Progenitor cell of endocrine pancreas (in vitro differentiated cells): ENCODE results near the gene MYO9B. TPM values are rescaled to one million over a fixed set of nuclear protein-coding genes. Genes with fewer than 3 reads are reported as not detected.
A peak's percentile ranks its signal among the peaks of the same experiment; 100 is the strongest.

Experiments used
- DNase-seq: peaks from one replicate; pipeline ENCODE4 v3.0.0; 2021; ENCODE audit warnings: low spot score; ENCODE audit not compliant: unreplicated experiment
- H3K27ac Mint-ChIP-seq: 2 replicates; pipeline ENCODE4 v1.8.0; 2021; ENCODE audit warnings: mild to moderate bottlenecking, moderate library complexity, mixed read lengths
- H3K27me3 Mint-ChIP-seq: 2 replicates; pipeline ENCODE4 v1.8.0; 2021; ENCODE audit warnings: mixed read lengths
- H3K36me3 Mint-ChIP-seq: 2 replicates; pipeline ENCODE4 v1.8.0; 2022; ENCODE audit warnings: mixed read lengths; ENCODE audit not compliant: insufficient read depth
- H3K4me1 Mint-ChIP-seq: 2 replicates; pipeline ENCODE4 v1.8.0; 2021; ENCODE audit warnings: low read depth, mixed read lengths
- H3K4me3 Mint-ChIP-seq: 2 replicates; pipeline ENCODE4 v1.8.0; 2021; ENCODE audit warnings: low read depth, mild to moderate bottlenecking, moderate library complexity, mixed read lengths
- H3K9me3 Mint-ChIP-seq: 2 replicates; pipeline ENCODE4 v1.8.0; 2021; ENCODE audit warnings: low read depth, mixed read lengths
- CTCF ChIP-seq: fragments of 200-600 bp; sonication (generic); IDR thresholded peaks from one replicate; pipeline ENCODE4 v1.5.0; 2021; ENCODE audit warnings: antibody characterized with exemption, mild to moderate bottlenecking; ENCODE audit not compliant: unreplicated experiment
- total RNA-seq: library from RNA; stranded (reverse); gene quantifications from 2 replicates; pipeline ENCODE4 v1.2.1, GENCODE V29; 2021

Gene MYO9B
- total RNA-seq, 1 donor from 2014 or later: 79.7 TPM

- H3K27ac Mint-ChIP-seq: no peak overlapping the region
- no peaks in the 10 kb centered on the region for H3K27me3 Mint-ChIP-seq
- H3K36me3 Mint-ChIP-seq: peaks cover 32% of the 10 kb centered on the region
- no peak for TF ChIP-seq CTCF
- no peaks in the 10 kb centered on the region for H3K9me3 Mint-ChIP-seq
- H3K4me3 Mint-ChIP-seq: no peak overlapping the region
- DNase-seq: no peak
- H3K4me1 Mint-ChIP-seq: no peaks in the 10 kb centered on the region
Measured at GRCh38 chr19:17165715-17166114, 90.1 kb downstream of the MYO9B start.

- no peak overlapping the region for H3K4me3 Mint-ChIP-seq
- TF ChIP-seq CTCF: no peak
- H3K27me3 Mint-ChIP-seq: no peaks in the 10 kb centered on the region
- no peak for DNase-seq
- H3K4me1 Mint-ChIP-seq: no peaks in the 10 kb centered on the region
- H3K36me3 Mint-ChIP-seq: peaks cover 13% of the 10 kb centered on the region
- H3K27ac Mint-ChIP-seq: no peak overlapping the region
- H3K9me3 Mint-ChIP-seq: no peaks in the 10 kb centered on the region
Measured at GRCh38 chr19:17170538-17171297, 95.1 kb downstream of the MYO9B start.

- peaks cover 11% of the 10 kb centered on the region for H3K36me3 Mint-ChIP-seq
- no peak overlapping the region for H3K27ac Mint-ChIP-seq
- H3K4me1 Mint-ChIP-seq: no peaks in the 10 kb centered on the region
- no peaks in the 10 kb centered on the region for H3K9me3 Mint-ChIP-seq
- TF ChIP-seq CTCF: no peak
- H3K27me3 Mint-ChIP-seq: no peaks in the 10 kb centered on the region
- DNase-seq: no peak
- H3K4me3 Mint-ChIP-seq: no peak overlapping the region
Measured at GRCh38 chr19:17171874-17172273, 96.3 kb downstream of the MYO9B start.

- Mint-ChIP-seq H3K27ac (peak overlapping the region; percentile 24), H3K9me3 (no peaks in the 10 kb centered on the region), H3K27me3 (no peaks in the 10 kb centered on the region), H3K36me3 (peaks cover 9% of the 10 kb centered on the region), H3K4me3 (no peak overlapping the region), H3K4me1 (no peaks in the 10 kb centered on the region)
- no peak for TF ChIP-seq CTCF
- DNase-seq: no peak
Measured at GRCh38 chr19:17172624-17173345, 97.2 kb downstream of the MYO9B start.

GRCh38 chr19:17178291-17178690 is 102.7 kb downstream of the MYO9B start:
- no peak overlapping the region for H3K27ac Mint-ChIP-seq
- no peaks in the 10 kb centered on the region for H3K4me1 Mint-ChIP-seq
- peaks cover 2% of the 10 kb centered on the region for H3K36me3 Mint-ChIP-seq

More at GRCh38 chr19:17178291-17178690, 102.7 kb downstream of the MYO9B start:
- DNase-seq: no peak
- no peaks in the 10 kb centered on the region for H3K9me3 Mint-ChIP-seq
- no peak for TF ChIP-seq CTCF
- H3K4me3 Mint-ChIP-seq: no peak overlapping the region
- H3K27me3 Mint-ChIP-seq: no peaks in the 10 kb centered on the region
